Measurements from ENCODE around the gene MC1R.
"Not testable (repeated sequence)": the region's sequence is repeated elsewhere in the genome, so short reads cannot be mapped to it uniquely, and the experiment has no call there.

Gene MC1R

GRCh38 chr16:89958068-89958467, 39.4 kb downstream of the MC1R start:
- DNase-seq (ENCODE audit: low read depth in 2 of 2, low spot score in 1 of 2) = no peak

GRCh38 chr16:89958596-89958995, 39.9 kb downstream of the MC1R start:
- no peak for DNase-seq (ENCODE audit: low read depth in 2 of 2, low spot score in 1 of 2)

- no peak for DNase-seq (ENCODE audit: low read depth in 2 of 2, low spot score in 1 of 2)
Observed at GRCh38 chr16:89960966-89961365, 42.3 kb downstream of the MC1R start.

GRCh38 chr16:89961920-89962319, 43.3 kb downstream of the MC1R start:
- no peak for DNase-seq (ENCODE audit: low read depth in 2 of 2, low spot score in 1 of 2)

- no peak for DNase-seq (ENCODE audit: low read depth in 2 of 2, low spot score in 1 of 2)
Observed at GRCh38 chr16:89962754-89963498, 44.3 kb downstream of the MC1R start.

GRCh38 chr16:89964201-89964600, 45.5 kb downstream of the MC1R start:
- DNase-seq (ENCODE audit: low read depth in 2 of 2, low spot score in 1 of 2) = no peak

- DNase-seq (ENCODE audit: low read depth in 2 of 2, low spot score in 1 of 2) = no peak
Observed at GRCh38 chr16:89965447-89966225, 47.0 kb downstream of the MC1R start.

- no peak for DNase-seq (ENCODE audit: low read depth in 2 of 2, low spot score in 1 of 2)
Observed at GRCh38 chr16:89966756-89967155, 48.1 kb downstream of the MC1R start.

GRCh38 chr16:89967436-89967835, 48.8 kb downstream of the MC1R start:
- DNase-seq (ENCODE audit: low read depth in 2 of 2, low spot score in 1 of 2) = not testable (repeated sequence)

GRCh38 chr16:89968074-89968473, 49.4 kb downstream of the MC1R start:
- DNase-seq (ENCODE audit: low read depth in 2 of 2, low spot score in 1 of 2) = not testable (repeated sequence)

GRCh38 chr16:89969741-89970410, 51.2 kb downstream of the MC1R start:
- no peak for DNase-seq (ENCODE audit: low read depth in 2 of 2, low spot score in 1 of 2)
